GM12891 (cell line): ENCODE measurements around the gene QSOX2.

Source experiments
- DNase-seq: peaks from one replicate; pipeline ENCODE4 v3.0.0; 2011; ENCODE audit warnings: low spot score; ENCODE audit not compliant: insufficient read length
- FAIRE-seq: peaks from 2 replicates; lab custom pipeline; 2011; peaks lifted over from hg19 to GRCh38; lab: Jason Lieb, UNC
- PAX5 ChIP-seq: IDR thresholded peaks from 2 replicates; pipeline ENCODE4 v1.6.1; 2011; ENCODE audit warnings: low read length, moderate library complexity, mild to moderate bottlenecking; ENCODE audit not compliant: insufficient read depth, severe bottlenecking
- POLR2A ChIP-seq: IDR thresholded peaks from 2 replicates; pipeline ENCODE4 v1.6.1; 2011; ENCODE audit warnings: low read depth, low read length, control low read depth
- POLR2AphosphoS5 ChIP-seq: IDR thresholded peaks from 2 replicates; pipeline ENCODE4 v1.6.1; 2011; ENCODE audit warnings: low read depth, low read length, control low read depth
- POU2F2 ChIP-seq: IDR thresholded peaks from 2 replicates; pipeline ENCODE4 v1.6.1; 2011; ENCODE audit warnings: low read depth, mild to moderate bottlenecking, control low read depth, low read length, moderate library complexity
- SPI1 ChIP-seq: IDR thresholded peaks from 2 replicates; pipeline ENCODE4 v1.6.1; 2011; ENCODE audit warnings: low read depth, low read length, control low read depth
- TAF1 ChIP-seq: IDR thresholded peaks from 2 replicates; pipeline ENCODE4 v1.6.1; 2011; ENCODE audit warnings: low read depth, low read length, control low read depth

Gene QSOX2

GRCh38 chr9:136205707-136205992 is 40.0 kb downstream of the QSOX2 start:
- DNase-seq (no peak), FAIRE-seq (no peak)
- no peak for TF ChIP-seq TAF1
- no peak for TF ChIP-seq POLR2AphosphoS5
- TF ChIP-seq POLR2A: no peak
- TF ChIP-seq PAX5: no peak
- no peak for TF ChIP-seq POU2F2
- TF ChIP-seq SPI1: no peak

- DNase-seq (peak; percentile 71), FAIRE-seq (no peak)
- no peak for TF ChIP-seq POLR2AphosphoS5
- no peak for TF ChIP-seq TAF1
- TF ChIP-seq POLR2A: no peak
- TF ChIP-seq PAX5: no peak
- no peak for TF ChIP-seq POU2F2
- TF ChIP-seq SPI1: no peak
Measured at GRCh38 chr9:136204838-136205706, 40.5 kb downstream of the QSOX2 start, which contains the start of gene LHX3. Gene LHX3, minus strand, starts transcription at chr9:136205128. Its CDS starts 116 bp downstream, at chr9:136205012.

GRCh38 chr9:136204145-136204805 is 41.3 kb downstream of the QSOX2 start:
- no peak for FAIRE-seq
- TF ChIP-seq SPI1 (no peak), POLR2AphosphoS5 (no peak), PAX5 (no peak), TAF1 (no peak), POLR2A (no peak), POU2F2 (no peak)
- DNase-seq: no peak

GRCh38 chr9:136203408-136204144 is 42.0 kb downstream of the QSOX2 start:
- FAIRE-seq: no peak
- TF ChIP-seq SPI1: no peak
- TF ChIP-seq POLR2AphosphoS5: no peak
- TF ChIP-seq PAX5: no peak
- no peak for TF ChIP-seq TAF1
- no peak for DNase-seq

GRCh38 chr9:136202454-136203407 is 42.9 kb downstream of the QSOX2 start:
- no peak for FAIRE-seq
- DNase-seq: no peak
- TF ChIP-seq SPI1 (no peak), POLR2A (no peak), POLR2AphosphoS5 (no peak), POU2F2 (no peak), PAX5 (no peak), TAF1 (no peak)

GRCh38 chr9:136201609-136202453 is 43.8 kb downstream of the QSOX2 start:
- TF ChIP-seq SPI1 (no peak), POLR2AphosphoS5 (no peak), POU2F2 (no peak)
- FAIRE-seq: no peak
- DNase-seq: no peak

GRCh38 chr9:136201174-136201573 is 44.4 kb downstream of the QSOX2 start:
- DNase-seq (no peak), FAIRE-seq (no peak)
- TF ChIP-seq POLR2A (no peak), POU2F2 (no peak), TAF1 (no peak), POLR2AphosphoS5 (no peak), SPI1 (no peak), PAX5 (no peak)

GRCh38 chr9:136200424-136200823 is 45.2 kb downstream of the QSOX2 start:
- DNase-seq (no peak), FAIRE-seq (no peak)
- TF ChIP-seq POU2F2 (no peak), TAF1 (no peak), POLR2AphosphoS5 (no peak), POLR2A (no peak), SPI1 (no peak), PAX5 (no peak)
